Upper lobe of left lung (tissue), 6 donors: ENCODE data around the gene HS6ST1. TPM values are rescaled to one million over a fixed set of nuclear protein-coding genes. Genes with fewer than 3 reads are reported as not detected.

Experiments used
- ATAC-seq, 2 donors: fragments of 200-7000 bp; cut with Tn5 transposase; one replicate each; pipeline ENCODE4 v1.9.1; 2022; ENCODE audit warnings: mild to moderate bottlenecking in 2 of 2, moderate library complexity in 2 of 2; ENCODE audit not compliant: low FRiP score in 2 of 2
- DNase-seq, 2 donors: peaks; one replicate each; pipeline ENCODE4 v3.0.0-alpha.2; 2019 to 2020
- H3K27ac ChIP-seq, 4 donors: fragments of 200-600 bp; sonication (generic); one replicate each; pipeline ENCODE4 v1.5.1; 2016 to 2019
- H3K27me3 ChIP-seq, 4 donors: fragments of 200-600 bp; sonication (generic); one replicate each; pipeline ENCODE4 v1.5.1; 2017 to 2019
- H3K36me3 ChIP-seq, 4 donors: fragments of 200-600 bp; sonication (generic); one replicate each; pipeline ENCODE4 v1.5.1; 2016 to 2019
- H3K4me1 ChIP-seq, 4 donors: fragments of 200-600 bp; sonication (generic); one replicate each; pipeline ENCODE4 v1.5.1; 2018 to 2019
- H3K4me3 ChIP-seq, 4 donors: fragments of 200-600 bp; sonication (generic); one replicate each; pipeline ENCODE4 v1.5.1; 2017 to 2019; ENCODE audit warnings: mild to moderate bottlenecking in 2 of 4, moderate library complexity in 1 of 4
- H3K9me3 ChIP-seq, 4 donors: fragments of 200-600 bp; sonication (generic); one replicate each; pipeline ENCODE4 v1.5.1; 2018 to 2019
- EP300 ChIP-seq, 4 donors: sonication (generic); formaldehyde crosslinking; IDR thresholded peaks; one replicate each; pipeline ENCODE4 v1.5.1; 2017; ENCODE audit warnings: antibody characterized with exemption in 4 of 4, control low read depth in 2 of 4
- POLR2A ChIP-seq, 4 donors: fragments of 450-650 bp; IDR thresholded peaks; one replicate each; pipeline ENCODE4 v1.5.1; 2016 to 2017; ENCODE audit warnings: antibody characterized with exemption in 4 of 4, mild to moderate bottlenecking in 2 of 4
- POLR2AphosphoS5 ChIP-seq, 2 donors: sonication (generic); formaldehyde crosslinking; IDR thresholded peaks; one replicate each; pipeline ENCODE4 v1.5.1; 2017; ENCODE audit warnings: antibody characterized with exemption in 2 of 2
- WGBS, 2 donors: methylation state at CpG; one replicate each; pipeline ENCODE4 v1.1.5; 2017 to 2018; 5-methylcytosine and 5-hydroxymethylcytosine counted together
- total RNA-seq, 6 donors: library from RNA; depleted of rRNA in 4 of 6; stranded (reverse); fragments of >200 nt in 4 of 6; gene quantifications; one replicate each; pipeline versions ENCODE4 v1.1.0 to v1.2.1, GENCODE V29; 2016 to 2021
- TF ChIP-seq, protein P1 (sequence below), 6 experiments: fragments of 450-650 bp in 4 of 6; fragments of 200-600 bp in 2 of 6; sonication (generic) in 2 of 6; IDR thresholded peaks; one replicate each; pipeline ENCODE4 v1.5.1; 2016 to 2019; ENCODE audit warnings: antibody characterized with exemption in 6 of 6
- donor health status: DM: no; HTN: no; CAD: no; lungs with moderate emphysema.
- donor health status: DM: no; HTN: yes; CAD: no; lungs with severe emphysema.

HS6ST1 gene
- total RNA-seq, 6 donors from 2014 or later = 24.0 to 96.8 (median 37.0) TPM

DNA sequence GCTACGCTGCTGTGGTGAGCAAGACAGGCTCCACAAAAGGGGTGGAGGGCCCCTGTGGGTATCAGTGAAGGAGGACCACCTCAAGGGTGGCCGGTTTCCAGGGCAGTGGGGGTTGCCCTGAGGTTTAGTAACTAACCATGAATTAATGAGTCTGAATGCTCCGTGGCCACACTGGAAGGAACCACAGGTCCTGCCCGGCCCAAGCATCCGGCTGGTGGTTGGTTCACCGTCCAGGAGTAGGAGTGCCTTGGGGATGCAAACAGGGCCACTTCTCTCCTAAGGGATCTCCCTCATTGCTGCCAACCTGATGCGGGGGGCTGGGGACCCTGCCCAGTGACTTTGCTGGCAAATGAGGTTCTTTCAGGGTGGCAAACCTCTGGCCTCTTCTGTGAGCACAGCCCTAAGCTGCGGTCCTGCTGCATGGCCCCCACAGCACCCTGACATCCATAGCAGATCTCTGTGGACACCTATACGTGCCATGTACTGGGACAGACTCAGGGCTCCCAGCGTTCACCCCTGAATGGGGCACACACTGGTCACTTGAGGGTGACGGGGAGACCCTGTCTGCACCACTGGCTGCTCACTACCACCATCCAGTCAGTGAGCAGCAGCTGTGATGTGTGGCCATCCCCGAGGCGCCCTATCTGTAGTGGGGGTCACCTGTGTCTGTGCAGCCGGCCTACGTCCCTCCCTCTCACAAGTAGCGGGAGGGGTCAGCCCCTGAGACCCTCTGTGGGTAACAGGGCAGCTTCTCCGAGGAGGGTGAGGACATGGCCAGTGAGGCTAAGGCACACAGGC, 41.6 kb downstream of the HS6ST1 start:
- DNase-seq = peak in 1 of 2 donors; percentile 6
- no peak for TF ChIP-seq POLR2AphosphoS5 (IDR thresholded peaks at IDR 0.05)
- TF ChIP-seq POLR2A (IDR thresholded peaks at IDR 0.05) = no peak
- no peak for TF ChIP-seq EP300 (IDR thresholded peaks at IDR 0.05)
- TF ChIP-seq, protein P1, sequence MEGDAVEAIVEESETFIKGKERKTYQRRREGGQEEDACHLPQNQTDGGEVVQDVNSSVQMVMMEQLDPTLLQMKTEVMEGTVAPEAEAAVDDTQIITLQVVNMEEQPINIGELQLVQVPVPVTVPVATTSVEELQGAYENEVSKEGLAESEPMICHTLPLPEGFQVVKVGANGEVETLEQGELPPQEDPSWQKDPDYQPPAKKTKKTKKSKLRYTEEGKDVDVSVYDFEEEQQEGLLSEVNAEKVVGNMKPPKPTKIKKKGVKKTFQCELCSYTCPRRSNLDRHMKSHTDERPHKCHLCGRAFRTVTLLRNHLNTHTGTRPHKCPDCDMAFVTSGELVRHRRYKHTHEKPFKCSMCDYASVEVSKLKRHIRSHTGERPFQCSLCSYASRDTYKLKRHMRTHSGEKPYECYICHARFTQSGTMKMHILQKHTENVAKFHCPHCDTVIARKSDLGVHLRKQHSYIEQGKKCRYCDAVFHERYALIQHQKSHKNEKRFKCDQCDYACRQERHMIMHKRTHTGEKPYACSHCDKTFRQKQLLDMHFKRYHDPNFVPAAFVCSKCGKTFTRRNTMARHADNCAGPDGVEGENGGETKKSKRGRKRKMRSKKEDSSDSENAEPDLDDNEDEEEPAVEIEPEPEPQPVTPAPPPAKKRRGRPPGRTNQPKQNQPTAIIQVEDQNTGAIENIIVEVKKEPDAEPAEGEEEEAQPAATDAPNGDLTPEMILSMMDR (IDR thresholded peaks at IDR 0.05) = no peak
- 89 to 91% methylated on average over 10 to 17 of the region's 17 CpGs for WGBS, 2 donors
- Histone ChIP-seq H3K27ac (no peak overlapping the region), H3K4me1 (peaks cover 12 to 29% (median 19%) of the 10 kb centered on the region in 4 donors), H3K9me3 (peaks cover 0 to 7% (median 2%) of the 10 kb centered on the region in 4 donors), H3K27me3 (no peaks in the 10 kb centered on the region), H3K36me3 (peaks cover 0 to 7% (median 3%) of the 10 kb centered on the region in 4 donors), H3K4me3 (no peak overlapping the region)
- no peak for ATAC-seq

DNA sequence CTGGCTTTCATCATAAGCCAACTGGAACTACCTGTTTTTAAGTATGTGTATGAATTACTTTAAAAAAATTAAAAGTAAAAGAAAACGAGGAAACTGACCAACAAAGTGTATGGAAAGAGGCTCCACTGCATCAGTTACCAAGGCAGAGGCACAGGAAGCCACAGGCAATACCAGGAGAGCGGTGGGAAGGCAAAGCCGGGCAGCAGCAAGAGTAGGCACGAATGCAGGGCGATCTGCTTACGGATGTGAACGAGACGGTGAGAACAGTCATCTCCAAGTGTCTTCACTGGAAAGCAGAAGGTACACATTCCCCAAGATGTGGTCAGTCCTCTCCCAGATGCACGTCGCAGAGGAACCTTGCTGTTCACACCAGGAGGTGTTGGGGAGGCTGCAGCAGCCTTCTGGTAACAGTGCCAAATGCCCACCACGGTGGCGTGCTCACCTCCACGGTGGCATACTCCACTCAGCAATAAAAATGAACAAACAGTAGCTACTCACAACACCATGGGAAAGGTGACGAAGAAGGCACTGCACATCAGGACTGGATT, 43.1 kb downstream of the HS6ST1 start:
- no peaks in the 10 kb centered on the region for H3K27me3 ChIP-seq
- no peak overlapping the region for H3K27ac ChIP-seq
- no peak overlapping the region for H3K4me3 ChIP-seq
- peaks cover 4 to 14% (median 7%) of the 10 kb centered on the region in 4 donors for H3K4me1 ChIP-seq
- 87% methylated on average over 14 of the region's 14 CpGs for WGBS, 2 donors
- TF ChIP-seq, protein P1 (IDR thresholded peaks at IDR 0.05) = no peak
- TF ChIP-seq EP300 (IDR thresholded peaks at IDR 0.05) = no peak
- TF ChIP-seq POLR2AphosphoS5 (IDR thresholded peaks at IDR 0.05) = no peak
- no peak for TF ChIP-seq POLR2A (IDR thresholded peaks at IDR 0.05)
- H3K36me3 ChIP-seq = peaks cover 0 to 7% (median 3%) of the 10 kb centered on the region in 4 donors
- DNase-seq = peak in 1 of 2 donors; percentile 8
- H3K9me3 ChIP-seq = peaks cover 0 to 7% (median 2%) of the 10 kb centered on the region in 4 donors
- ATAC-seq = no peak

DNA sequence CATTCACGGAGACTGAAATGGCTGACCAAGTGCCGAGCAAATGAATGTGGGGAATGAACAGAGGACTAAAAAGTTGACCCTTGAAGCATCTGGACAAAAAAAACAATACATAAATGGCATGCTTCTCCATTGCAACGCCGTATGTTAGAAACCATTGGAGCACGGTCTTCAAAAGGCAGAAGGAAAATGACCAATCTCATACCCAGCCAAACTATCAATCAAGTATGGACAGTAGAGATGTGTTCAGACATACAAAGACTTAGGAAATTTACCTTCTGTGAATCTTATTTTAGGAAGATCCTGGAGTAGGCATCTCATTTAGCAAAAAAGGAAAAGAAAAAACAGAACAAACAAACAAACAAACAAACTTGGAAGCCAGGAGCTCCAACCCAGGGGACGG, 44.5 kb downstream of the HS6ST1 start:
- TF ChIP-seq POLR2A (IDR thresholded peaks at IDR 0.05) = no peak
- TF ChIP-seq EP300 (IDR thresholded peaks at IDR 0.05) = no peak
- no peak for TF ChIP-seq POLR2AphosphoS5 (IDR thresholded peaks at IDR 0.05)
- TF ChIP-seq, protein P1 (IDR thresholded peaks at IDR 0.05) = no peak
- Histone ChIP-seq H3K36me3 (peaks cover 0 to 7% (median 3%) of the 10 kb centered on the region in 4 donors), H3K27ac (no peak overlapping the region), H3K4me1 (peaks cover 0 to 7% (median 0%) of the 10 kb centered on the region in 4 donors), H3K9me3 (peaks cover 0 to 7% (median 2%) of the 10 kb centered on the region in 4 donors), H3K4me3 (no peak overlapping the region), H3K27me3 (no peaks in the 10 kb centered on the region)
- DNase-seq (no peak), ATAC-seq (no peak)
- 91 to 97% methylated on average over 6 of the region's 6 CpGs for WGBS, 2 donors

DNA sequence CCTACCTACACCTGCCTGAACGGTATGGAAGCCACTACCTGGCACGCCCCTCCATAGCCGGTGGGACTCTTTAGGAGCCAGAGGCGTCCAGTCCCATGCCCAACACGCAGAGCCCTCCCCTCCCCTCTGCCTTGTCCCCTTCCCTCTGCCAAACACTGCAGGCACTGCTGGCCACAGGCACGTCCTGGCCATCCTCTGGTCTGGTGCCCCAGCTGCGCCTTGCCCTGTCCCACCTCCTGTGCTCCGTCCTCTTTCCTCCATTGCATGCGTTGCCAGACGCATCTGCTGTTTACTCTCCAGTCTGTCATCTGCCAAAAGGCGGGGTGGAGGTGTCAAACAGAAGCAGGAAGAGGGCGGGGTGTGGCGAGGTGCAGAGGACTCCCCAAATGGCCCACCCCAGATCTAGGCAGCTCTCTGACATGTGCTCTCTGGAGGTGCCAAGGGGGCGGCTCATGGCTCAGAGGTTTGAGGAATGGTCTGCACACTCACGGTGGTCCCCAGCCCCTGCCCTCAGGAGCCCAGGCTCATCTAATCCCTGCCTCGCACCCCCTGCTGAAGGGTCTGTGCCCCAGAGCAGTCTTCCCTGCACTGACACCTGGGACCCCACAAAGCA, 45.1 kb downstream of the HS6ST1 start:
- Histone ChIP-seq H3K27ac (no peak overlapping the region), H3K4me1 (peaks cover 0 to 7% (median 0%) of the 10 kb centered on the region in 4 donors), H3K36me3 (peaks cover 0 to 8% (median 4%) of the 10 kb centered on the region in 4 donors), H3K27me3 (no peaks in the 10 kb centered on the region), H3K4me3 (no peak overlapping the region), H3K9me3 (peaks cover 0 to 7% (median 2%) of the 10 kb centered on the region in 4 donors)
- DNase-seq (peak in 1 of 2 donors; percentile 21), ATAC-seq (no peak)
- TF ChIP-seq, protein P1 (IDR thresholded peaks at IDR 0.05) = no peak
- TF ChIP-seq EP300 (IDR thresholded peaks at IDR 0.05) (no peak), POLR2AphosphoS5 (IDR thresholded peaks at IDR 0.05) (no peak), POLR2A (IDR thresholded peaks at IDR 0.05) (no peak)
- 82 to 92% methylated on average over 11 to 15 of the region's 16 CpGs for WGBS, 2 donors
